HL-60/S4 treated with retinoic acid at 250 ng/mL for 4 days and 3 days (cell line): ENCODE results near the gene SLC30A3.
"Not testable (repeated sequence)": the region's sequence is repeated elsewhere in the genome, so short reads cannot be mapped to it uniquely, and the experiment has no call there.

Experiments
- in situ Hi-C: fragments of 300-500 bp; cut with MboI; formaldehyde crosslinking; loops from 2 replicates; pipeline ENCODE4 v1.7.0; 2022; ENCODE audit warnings: low sequenced_read_pairs

Gene SLC30A3

DNA sequence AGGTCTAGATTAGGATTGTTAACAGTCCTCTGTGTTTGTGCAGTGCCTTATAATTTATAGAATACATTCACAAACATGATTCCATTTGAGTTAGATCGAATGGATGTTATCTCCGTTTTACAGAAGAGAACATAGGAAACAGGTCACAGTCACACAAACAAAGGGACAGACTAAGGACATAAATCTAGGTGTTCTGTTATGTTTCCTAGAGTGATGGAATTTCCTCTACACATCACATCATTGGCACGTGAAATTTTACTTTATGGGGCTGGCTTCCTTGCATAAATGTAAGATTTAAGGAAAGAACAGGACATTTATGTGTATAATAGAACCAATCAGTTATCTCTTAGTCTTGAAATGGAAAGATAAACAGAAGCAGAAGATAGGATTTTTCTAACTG is 25.8 kb upstream of the SLC30A3 start:
- in situ Hi-C loops: loop anchor here (25.0 kb wide), 1 partner anchor 176 kb away; the partner anchor contains the start of genes ABHD1 and CGREF1

DNA sequence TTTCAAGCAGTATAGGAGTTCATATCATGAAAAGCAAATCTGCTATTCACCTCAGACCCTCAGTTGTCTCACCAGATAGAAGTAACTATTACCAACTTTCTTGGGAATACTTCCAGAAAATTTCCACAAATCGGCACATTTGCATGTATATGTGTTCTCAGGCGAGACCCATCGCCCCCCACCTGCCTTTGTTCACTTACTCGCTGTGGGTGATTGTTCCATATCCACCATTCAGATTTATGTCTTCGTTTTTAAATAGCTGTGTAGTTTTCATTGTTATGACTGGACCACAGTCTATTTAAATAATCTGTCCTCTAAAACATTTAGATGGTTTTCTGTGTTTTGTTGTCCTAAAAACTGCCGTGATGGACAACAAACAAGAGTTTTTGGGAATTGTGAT is 22.6 kb upstream of the SLC30A3 start:
- in situ Hi-C loops: loop anchor here (25.0 kb wide), 1 partner anchor 173 kb away; the partner anchor contains the start of genes ABHD1 and CGREF1

DNA sequence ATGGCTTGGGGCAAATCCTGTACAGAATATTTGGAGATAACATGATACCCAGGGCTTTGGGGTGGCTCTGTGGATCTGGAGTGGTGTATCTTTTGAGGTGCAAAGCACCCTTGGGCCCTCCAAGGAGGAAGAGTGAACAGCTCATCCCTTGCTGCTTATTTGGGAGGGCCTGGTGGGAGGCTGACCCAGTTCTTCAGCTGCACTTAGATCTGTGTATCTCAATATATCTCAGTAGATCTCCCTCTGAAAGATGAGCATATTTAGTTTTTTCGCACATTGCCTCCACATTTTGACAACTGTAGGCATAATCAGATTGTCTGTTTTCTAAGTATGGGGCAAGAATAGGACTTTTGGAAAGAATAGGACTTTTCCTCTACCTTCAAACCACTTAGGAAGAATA is 22.1 kb upstream of the SLC30A3 start:
- in situ Hi-C loops: loop anchor here (25.0 kb wide), 1 partner anchor 173 kb away; the partner anchor contains the start of genes ABHD1 and CGREF1

DNA sequence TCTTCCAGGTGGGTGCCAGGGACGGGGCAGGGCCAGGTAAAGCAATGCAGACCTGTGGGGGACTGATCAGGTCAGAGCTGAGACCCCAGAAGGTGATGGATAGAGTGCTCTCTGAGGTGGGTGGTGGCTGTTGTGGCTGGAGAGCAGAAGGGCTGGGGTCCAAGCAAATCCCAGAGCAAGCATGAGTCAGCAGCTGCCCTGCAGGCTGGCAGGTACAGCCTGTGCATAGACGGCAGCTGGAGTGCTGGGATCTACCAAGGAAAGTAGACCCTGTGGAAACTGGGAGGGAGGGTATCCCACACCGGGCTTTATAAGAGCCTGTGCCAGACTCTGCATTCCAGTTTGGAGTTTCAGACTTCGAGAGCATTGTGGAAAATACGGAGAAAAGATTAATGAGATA is 20.0 kb upstream of the SLC30A3 start:
- in situ Hi-C loops: loop anchor here (25.0 kb wide), 1 partner anchor 171 kb away; the partner anchor contains the start of genes ABHD1 and CGREF1

DNA sequence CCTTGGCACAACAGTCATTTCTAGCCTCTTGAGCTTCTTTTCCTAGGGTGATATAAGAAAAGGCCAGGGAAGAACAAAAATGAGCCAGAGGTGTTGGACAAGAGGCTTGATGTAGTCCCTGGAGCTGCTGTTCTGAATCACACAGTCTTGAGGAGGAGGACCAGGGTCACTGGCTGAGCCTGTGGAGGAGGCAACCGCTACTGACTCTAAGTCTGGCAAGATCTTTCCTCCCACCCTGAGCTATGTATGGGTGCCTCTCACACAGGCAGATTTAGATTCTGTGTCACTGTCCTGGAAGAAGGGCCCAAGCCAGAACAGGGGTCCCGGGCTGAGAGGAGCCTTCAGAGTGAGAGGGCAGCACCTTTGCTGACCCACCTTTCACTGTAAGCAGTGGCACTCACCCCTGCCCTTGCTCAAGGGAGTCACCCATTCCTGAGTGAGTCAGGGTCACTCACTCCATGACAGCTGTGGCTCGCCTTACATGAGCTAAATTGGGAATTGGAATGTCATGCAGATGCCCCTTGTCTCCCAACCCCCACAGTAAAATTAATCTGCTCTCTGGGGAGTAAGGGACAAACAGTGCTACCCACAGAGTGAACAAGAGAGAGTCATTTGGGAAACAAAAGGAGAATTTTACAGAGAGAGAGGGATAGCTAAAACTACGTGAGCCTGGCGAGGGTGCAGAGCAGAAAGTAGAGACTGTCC is 19.2 kb upstream of the SLC30A3 start, which contains the start of gene TRIM54:
TRIM54 (plus strand) TSS at position 575 of the 705 bp plus-strand sequence. CDS start 303 bp downstream, outside the sequence.
- in situ Hi-C loops: loop anchor here (25.0 kb wide), 1 partner anchor 170 kb away; the partner anchor contains the start of genes ABHD1 and CGREF1

DNA sequence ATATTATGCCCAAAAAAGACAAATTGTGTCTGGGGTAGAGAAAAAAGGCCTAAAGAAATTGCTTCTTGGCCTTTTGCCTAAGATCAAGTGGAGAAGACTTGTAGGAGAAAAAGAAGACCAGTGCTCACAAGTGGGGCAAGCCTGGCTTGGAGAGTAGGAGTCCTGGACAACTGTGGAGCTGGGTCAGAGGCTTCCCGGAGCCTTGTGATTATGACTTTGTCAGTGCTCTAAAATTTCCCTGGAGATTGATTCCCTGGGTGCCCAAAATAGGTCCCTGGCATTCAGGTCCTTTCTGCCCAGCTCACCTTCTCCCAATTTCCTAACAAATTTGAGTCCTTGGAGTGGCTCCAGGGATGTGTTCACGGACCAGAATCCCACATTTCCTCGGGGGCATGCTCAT is 18.6 kb upstream of the SLC30A3 start:
- in situ Hi-C loops: loop anchor here (25.0 kb wide), 1 partner anchor 169 kb away; the partner anchor contains the start of genes ABHD1 and CGREF1

DNA sequence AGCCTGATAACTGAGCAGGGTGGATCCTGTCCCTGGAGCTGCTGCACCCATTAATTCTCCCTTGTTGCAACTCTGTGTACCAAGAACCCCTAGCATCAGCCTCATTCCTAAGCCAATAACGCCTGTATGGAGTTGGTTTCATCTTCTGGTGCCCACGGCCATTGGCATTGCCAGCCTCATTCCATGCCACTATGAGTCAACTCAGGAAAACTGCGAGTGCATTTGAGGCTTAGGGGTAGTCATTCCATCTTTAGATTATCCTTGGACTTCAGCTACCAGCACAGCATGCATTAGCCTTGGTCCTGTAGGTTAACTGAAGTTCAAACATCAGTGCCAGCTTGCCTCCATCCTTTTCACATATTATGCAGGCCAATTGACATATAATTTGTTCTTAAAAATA is 18.0 kb upstream of the SLC30A3 start:
- in situ Hi-C loops: loop anchor here (25.0 kb wide), 1 partner anchor 169 kb away; the partner anchor contains the start of genes ABHD1 and CGREF1

DNA sequence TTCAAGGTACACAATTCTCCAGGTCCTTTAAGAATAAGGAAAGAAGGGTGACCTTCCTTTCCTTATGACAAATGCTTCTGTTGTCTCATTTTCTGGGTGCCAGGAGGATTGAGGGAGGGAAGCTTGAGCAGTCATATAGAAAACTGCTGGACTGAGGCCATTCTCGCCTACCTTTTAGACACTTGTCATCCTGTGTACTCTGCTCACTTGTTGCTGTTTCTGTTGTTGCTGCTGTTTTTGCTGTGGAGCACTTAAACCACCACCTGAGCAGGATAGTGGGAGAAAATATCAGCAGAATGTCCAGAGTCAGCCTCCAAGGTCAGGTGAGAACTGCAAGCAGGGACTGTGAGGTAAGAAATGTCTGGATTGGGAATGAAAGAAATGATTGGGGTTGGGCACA is 15.2 kb upstream of the SLC30A3 start:
- in situ Hi-C loops: loop anchor here (25.0 kb wide), 1 partner anchor 166 kb away; the partner anchor contains the start of genes ABHD1 and CGREF1

DNA sequence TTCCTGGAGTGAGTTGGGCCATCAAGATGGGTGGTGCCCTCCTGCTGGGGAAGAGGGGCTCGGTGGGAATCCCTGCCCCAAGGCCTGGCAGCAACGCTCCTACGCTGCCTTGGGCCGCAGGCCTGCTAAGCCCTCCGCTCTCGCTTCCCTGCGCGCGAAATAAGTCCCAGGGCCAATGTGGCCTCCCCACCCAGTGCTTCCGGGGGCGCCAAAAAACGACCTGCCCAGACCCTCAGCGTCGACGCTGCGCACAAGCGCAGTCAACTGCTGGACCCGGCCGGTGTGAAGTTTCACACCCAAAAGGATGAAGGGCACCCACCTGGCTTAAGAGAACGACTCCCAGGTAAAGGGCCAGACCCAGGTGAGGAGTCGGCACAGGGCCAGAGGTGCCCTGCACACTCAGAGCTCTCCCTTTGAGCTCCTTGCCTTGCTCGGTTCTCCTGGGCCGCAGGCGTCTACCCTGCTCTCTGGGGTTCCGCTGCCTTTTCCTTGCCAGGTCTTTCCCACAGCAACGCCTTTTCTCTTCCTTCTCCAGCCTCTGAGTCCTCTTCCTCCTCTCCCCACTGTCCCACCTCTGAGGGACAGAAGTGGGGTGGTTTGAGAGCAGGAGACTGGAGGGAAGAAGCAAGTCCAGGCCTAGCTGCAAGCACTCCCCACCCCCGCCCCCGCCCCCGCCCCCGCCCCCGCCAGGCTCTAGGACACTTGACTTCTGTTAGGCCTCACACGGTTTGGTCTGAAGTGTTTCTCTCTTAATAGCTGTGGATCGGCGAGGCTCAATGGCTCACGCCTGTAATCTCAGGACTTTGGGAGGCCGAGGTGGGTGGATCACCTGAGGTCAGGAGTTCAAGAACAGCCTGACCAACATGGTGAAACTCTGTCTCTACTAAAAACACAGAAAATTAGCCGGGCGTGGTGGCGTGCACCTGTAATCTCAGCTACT is 12.6 kb upstream of the SLC30A3 start, which contains the start of gene DNAJC5G:
DNAJC5G (plus strand) TSS at position 223 of the 940 bp plus-strand sequence. CDS start 1,296 bp downstream, outside the sequence.
- in situ Hi-C loops: loop anchor here (25.0 kb wide), 1 partner anchor 163 kb away; the partner anchor contains the start of genes ABHD1 and CGREF1

DNA sequence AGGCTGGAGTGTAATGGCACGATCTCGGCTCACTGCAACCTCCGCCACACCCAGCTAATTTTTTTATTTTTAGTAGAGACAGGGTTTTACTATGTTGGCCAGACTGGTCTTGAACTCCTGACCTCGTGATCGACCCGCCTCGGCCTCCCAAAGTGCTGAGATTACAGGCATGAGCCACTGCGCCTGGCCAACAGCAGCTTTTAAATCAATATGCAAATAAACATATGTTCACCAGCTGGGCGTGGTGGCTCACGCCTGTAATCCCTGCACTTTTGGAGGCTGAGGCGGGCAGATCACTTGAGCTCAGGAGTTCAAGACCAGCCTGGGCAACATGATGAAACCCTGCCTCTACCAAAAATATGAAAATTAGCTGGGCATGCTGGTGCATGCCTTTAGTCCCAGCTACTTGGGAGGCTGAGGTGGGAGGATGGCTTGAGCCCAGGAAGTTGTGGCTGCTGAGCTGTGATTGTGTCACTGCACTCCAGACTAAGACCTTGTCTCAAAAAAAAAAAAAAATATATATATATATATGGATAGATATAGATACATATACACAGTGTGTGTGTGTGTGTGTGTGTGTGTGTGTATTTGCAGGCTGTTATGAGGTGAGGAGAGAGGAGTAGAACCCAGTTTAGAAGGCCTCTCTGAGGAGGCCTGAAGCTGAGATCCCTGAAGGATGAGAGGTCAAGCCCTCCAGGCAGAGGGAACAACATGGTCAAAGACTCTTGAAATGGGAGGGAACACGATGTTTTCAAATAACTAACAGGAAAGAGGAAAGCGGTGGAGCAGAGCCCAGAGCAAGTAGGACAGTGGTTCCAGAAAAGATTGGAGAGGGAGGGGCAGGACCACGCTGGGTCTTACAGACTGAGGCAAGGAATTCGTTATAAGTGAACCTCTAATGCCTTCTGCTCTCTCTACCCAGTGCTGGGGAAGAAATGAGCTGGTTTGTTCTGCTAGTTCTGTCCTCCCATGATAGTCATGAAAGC is 10.0 kb upstream of the SLC30A3 start:
- in situ Hi-C loops: not testable (repeated sequence)

DNA sequence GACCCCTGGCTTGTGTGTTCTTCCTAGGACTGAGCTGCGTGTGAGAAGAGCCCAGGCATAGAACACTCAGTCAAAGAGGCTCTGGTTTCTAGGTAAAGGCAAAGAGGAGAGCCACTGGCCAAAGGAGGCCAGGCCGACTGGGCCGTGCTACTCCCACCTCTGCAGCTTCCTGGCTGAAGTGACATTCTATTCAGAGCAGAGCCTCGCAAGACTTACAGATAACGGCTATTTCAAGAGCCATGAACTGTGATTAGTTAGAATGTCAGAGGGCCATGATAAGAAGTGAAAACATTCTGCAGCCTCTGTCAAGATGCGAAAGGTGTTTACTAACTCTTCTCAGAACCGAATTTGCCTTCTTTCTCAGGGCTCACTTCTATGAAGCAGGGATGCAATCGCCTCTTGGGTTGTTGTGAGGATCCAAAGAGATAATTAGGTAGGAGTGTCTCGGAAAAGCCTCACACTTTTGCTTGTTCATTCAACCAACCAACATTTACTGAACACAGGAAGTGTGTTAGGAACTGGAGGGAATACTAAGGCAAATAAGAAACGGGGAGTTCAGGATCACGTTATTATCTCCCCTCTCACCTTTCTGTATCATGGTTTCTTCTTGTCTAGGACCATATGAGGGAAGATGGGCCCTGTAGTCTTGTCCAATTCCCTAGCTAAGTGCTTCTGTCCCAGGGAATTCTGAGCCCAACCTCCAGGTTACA is 8.9 kb upstream of the SLC30A3 start:
- in situ Hi-C loops: no loop called here

DNA sequence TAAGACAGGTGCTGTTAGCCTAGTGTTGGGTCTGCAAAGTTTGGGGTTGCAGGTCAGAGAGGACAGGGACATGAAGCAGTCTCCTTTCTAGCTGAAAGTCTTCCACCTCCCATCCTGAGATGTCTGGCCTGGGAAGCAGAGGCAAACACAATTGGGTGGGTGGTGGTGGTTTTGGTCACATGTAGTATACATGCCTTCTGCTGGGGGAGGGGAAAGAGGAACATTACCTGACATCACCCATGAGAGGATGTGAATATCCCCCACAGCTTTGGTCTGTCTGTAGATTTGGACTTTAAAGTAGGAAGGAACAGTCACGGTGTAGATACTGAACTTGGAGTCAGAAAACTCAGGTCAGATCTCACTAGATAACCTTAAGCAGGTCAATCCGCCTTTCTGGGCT is 7.8 kb upstream of the SLC30A3 start:
- in situ Hi-C loops: no loop called here

DNA sequence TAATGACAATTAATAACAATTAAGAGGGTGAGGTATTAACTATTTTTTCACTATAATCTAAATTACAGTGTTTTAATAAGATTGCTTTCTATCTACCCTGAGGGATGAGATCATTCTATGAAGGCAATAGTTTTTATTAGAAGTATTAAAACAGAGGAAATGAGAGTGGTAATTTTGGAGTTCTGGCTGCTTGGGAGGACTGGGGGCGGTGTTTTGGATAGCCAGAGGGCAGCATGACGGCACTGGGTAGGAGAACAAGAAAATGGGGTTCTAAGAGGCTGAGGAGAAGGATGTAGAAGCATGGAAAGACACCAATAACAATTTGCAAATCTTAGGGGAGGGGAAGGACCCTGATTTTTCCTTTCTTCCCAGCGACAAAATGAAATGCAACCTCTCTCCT is 7.3 kb upstream of the SLC30A3 start:
- in situ Hi-C loops: no loop called here

DNA sequence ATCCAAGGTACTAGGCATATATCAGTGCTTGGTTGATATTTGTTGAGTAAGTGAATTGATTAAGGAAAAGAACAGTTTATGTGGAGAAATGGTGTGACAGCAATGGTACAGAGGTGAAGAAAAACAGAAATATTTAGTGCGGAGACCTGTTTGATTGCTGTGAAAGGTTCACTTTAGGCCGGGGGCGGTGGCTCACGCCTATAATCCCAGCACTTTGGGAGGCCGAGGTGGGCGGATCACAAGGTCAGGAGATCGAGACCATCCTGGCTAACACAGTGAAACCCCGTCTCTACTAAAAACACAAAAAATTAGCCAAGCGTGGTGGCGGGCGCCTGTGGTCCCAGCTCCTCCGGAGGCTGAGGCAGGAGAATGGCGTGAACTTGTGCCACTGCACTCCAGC is 5.4 kb upstream of the SLC30A3 start:
- in situ Hi-C loops: not testable (repeated sequence)

DNA sequence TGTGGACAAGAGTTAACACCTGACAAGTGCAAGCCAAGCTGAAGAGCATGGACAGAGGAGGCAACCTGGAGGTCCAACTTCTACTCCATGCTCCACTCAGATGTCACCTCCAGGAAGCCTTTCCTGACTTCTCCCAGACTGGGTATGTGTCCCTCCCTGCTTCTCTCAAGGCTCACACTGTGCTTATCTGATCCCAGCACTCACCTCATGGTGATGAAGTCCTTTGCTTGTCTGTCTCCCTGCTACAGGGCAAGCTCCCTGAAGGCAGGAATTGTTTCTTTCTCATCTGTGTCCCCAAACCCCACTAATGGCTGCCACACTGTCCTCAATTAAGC is 2.7 kb upstream of the SLC30A3 start:
- in situ Hi-C loops: no loop called here

DNA sequence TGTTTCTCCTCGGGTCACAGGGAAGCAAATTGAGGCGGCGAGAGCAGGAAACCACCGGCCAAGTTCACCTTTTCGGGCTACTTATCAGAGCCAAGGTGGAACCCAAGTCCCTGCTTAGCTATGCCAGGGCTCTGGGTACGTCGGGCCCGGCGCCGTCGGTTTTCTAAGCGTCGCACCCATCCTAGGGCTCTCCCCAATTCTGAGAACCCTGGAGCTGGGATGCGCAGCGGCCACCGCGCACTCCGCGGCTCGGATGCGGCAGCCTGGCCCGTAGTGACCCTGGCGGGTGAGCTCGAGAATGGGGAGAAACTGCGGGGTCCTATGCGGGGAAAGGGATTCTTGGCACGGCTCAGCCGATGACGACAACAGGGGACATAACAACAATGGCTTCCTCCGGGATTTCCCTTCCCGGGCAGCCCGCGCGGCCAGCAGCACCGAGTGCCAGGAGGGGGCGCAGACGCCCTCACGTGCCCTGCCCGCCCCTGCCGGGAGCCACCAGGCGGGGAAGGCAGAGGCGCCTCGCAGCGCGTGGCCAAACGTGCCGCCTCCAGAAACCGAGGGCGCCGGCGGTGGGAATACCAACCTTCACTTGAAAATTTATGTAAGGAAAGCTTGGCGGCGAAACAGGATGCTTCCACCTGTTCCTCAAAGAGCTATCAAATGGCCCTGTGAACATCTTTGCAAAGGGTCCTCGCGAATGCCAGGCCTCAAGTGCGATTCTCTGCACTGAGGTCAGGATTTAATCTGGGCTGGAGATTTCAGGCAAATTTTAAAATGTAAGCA is 2.1 kb upstream of the SLC30A3 start:
- in situ Hi-C loops: no loop called here

DNA sequence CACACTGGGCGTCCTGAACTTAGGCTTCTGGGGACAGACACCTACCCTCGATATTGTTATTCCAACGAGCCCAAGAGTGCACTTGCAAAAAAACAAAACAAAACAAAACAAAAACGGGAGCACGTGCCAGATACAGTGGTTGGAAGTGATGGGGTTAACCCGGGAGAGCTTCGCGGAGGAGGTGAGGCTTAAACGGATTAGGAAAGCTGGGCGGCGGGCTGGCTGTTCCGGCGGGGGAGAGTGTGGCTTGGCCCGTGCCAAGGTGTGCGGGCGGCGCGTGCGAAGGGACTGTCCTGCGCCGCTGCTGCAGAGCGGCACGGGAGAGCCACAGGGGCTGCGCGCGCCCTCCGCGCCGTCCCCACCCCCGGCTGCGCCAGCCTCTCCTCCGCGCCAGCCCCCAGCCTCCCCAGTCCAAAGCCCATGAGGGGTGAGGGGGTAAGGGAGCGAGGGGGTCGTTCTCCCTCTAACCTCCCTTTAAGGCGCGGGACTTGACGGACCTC is 1.5 kb upstream of the SLC30A3 start:
- in situ Hi-C loops: no loop called here
